ENCODE data around the gene PRR5L. TPM values are rescaled to one million over a fixed set of nuclear protein-coding genes. Genes with fewer than 3 reads are reported as not detected.

PRR5L gene
- total and polyA plus RNA-seq, 2 donors (not counting 1 experiment from before 2014, with no cell fraction given): 4.0 to 5.9 TPM

GRCh38 chr11:36341915-36342314, 45.8 kb downstream of the PRR5L start:
- Histone ChIP-seq H3K27me3 (replicated peaks in 1 of 4; ENCODE audit: control extremely low read depth in 1 of 4, control insufficient read depth in 3 of 4, insufficient read depth in 4 of 4, low read length in 3 of 4) (peaks cover 0 to 5% (median 2%) of the 10 kb centered on the region in 4 experiments), H3K9me3 (ENCODE audit: control extremely low read depth in 1 of 3, control insufficient read depth in 2 of 3, insufficient read depth in 1 of 3, low read length in 2 of 3) (no peaks in the 10 kb centered on the region), H3K27ac (ENCODE audit: low read length in 2 of 2) (no peak overlapping the region), H3K79me2 (ENCODE audit: control insufficient read depth, insufficient read depth, low read length) (no peaks in the 10 kb centered on the region), H2AFZ (ENCODE audit: insufficient read depth, low read depth, low read length, poor library complexity, severe bottlenecking) (no peak overlapping the region), H3K36me3 (replicated peaks in 1 of 2; ENCODE audit: control extremely low read depth in 1 of 2, control insufficient read depth in 1 of 2, extremely low read depth in 1 of 2, insufficient read depth in 2 of 2, low read length in 1 of 2) (no peaks in the 10 kb centered on the region), H4K20me1 (ENCODE audit: control insufficient read depth, insufficient read depth, low read length, poor library complexity, severe bottlenecking) (no peaks in the 10 kb centered on the region), H3K4me2 (replicated peaks; ENCODE audit: low read depth, low read length, poor library complexity, severe bottlenecking) (no peak overlapping the region), H3K4me3 (ENCODE audit: control extremely low read depth in 1 of 5, extremely low read depth in 1 of 5, insufficient read depth in 1 of 5, low read depth in 2 of 5, low read length in 4 of 5) (no peak overlapping the region), H3K4me1 (ENCODE audit: control insufficient read depth in 2 of 2, insufficient read depth in 2 of 2, low read length in 2 of 2) (no peaks in the 10 kb centered on the region), H3K9ac (ENCODE audit: low read length) (no peak overlapping the region)
- ChIA-PET POLR2A (no interaction called here), CTCF (interaction anchor here (1.0 kb wide), 1 partner anchor 50 kb away, joined by 3 read pairs; no protein-coding TSS in a partner anchor)
- H3K4me3 Mint-ChIP-seq: no peak overlapping the region
- ATAC-seq (ENCODE audit: low read depth) (no peak), DNase-seq (no peak)
- intact Hi-C loops (cut with micrococcal nuclease): no loop called here
- no peaks in the 10 kb centered on the region for H3K4me1 Mint-ChIP-seq
- H3K27ac Mint-ChIP-seq: no peak overlapping the region
- H3K9me3 Mint-ChIP-seq (ENCODE audit: insufficient read depth): no peaks in the 10 kb centered on the region
- 82% methylated on average over 5 of the region's 8 CpGs for WGBS (ENCODE audit: insufficient coverage)
- H3K27me3 Mint-ChIP-seq: peaks cover 30% of the 10 kb centered on the region
- no peak for TF ChIP-seq EZH2 (IDR thresholded peaks at IDR 0.05; ENCODE audit: borderline replicate concordance, insufficient read depth, low read depth, low read length, poor library complexity, severe bottlenecking)
- no peak for TF ChIP-seq CTCF (IDR thresholded peaks at IDR 0.05)

GRCh38 chr11:36342327-36342726, 46.2 kb downstream of the PRR5L start:
- POLR2A ChIA-PET: no interaction called here
- Mint-ChIP-seq H3K27ac (no peak overlapping the region), H3K9me3 (ENCODE audit: insufficient read depth) (no peaks in the 10 kb centered on the region), H3K27me3 (peaks cover 30% of the 10 kb centered on the region), H3K4me3 (no peak overlapping the region), H3K4me1 (no peaks in the 10 kb centered on the region)
- TF ChIP-seq CTCF (IDR thresholded peaks at IDR 0.05): no peak
- no peak for TF ChIP-seq EZH2 (IDR thresholded peaks at IDR 0.05; ENCODE audit: borderline replicate concordance, insufficient read depth, low read depth, low read length, poor library complexity, severe bottlenecking)
- Histone ChIP-seq H4K20me1 (ENCODE audit: control insufficient read depth, insufficient read depth, low read length, poor library complexity, severe bottlenecking) (no peaks in the 10 kb centered on the region), H3K9me3 (ENCODE audit: control extremely low read depth in 1 of 3, control insufficient read depth in 2 of 3, insufficient read depth in 1 of 3, low read length in 2 of 3) (no peaks in the 10 kb centered on the region), H3K9ac (ENCODE audit: low read length) (no peak overlapping the region), H3K27me3 (replicated peaks in 1 of 4; ENCODE audit: control extremely low read depth in 1 of 4, control insufficient read depth in 3 of 4, insufficient read depth in 4 of 4, low read length in 3 of 4) (peaks cover 0 to 5% (median 2%) of the 10 kb centered on the region in 4 experiments), H3K79me2 (ENCODE audit: control insufficient read depth, insufficient read depth, low read length) (no peaks in the 10 kb centered on the region), H3K4me2 (replicated peaks; ENCODE audit: low read depth, low read length, poor library complexity, severe bottlenecking) (no peak overlapping the region), H3K4me3 (ENCODE audit: control extremely low read depth in 1 of 5, extremely low read depth in 1 of 5, insufficient read depth in 1 of 5, low read depth in 2 of 5, low read length in 4 of 5) (no peak overlapping the region), H2AFZ (ENCODE audit: insufficient read depth, low read depth, low read length, poor library complexity, severe bottlenecking) (no peak overlapping the region), H3K36me3 (replicated peaks in 1 of 2; ENCODE audit: control extremely low read depth in 1 of 2, control insufficient read depth in 1 of 2, extremely low read depth in 1 of 2, insufficient read depth in 2 of 2, low read length in 1 of 2) (no peaks in the 10 kb centered on the region), H3K27ac (ENCODE audit: low read length in 2 of 2) (no peak overlapping the region), H3K4me1 (ENCODE audit: control insufficient read depth in 2 of 2, insufficient read depth in 2 of 2, low read length in 2 of 2) (no peaks in the 10 kb centered on the region)
- DNase-seq (no peak), ATAC-seq (ENCODE audit: low read depth) (no peak)
- 100% methylated on average over 2 of the region's 5 CpGs for WGBS (ENCODE audit: insufficient coverage)
- CTCF ChIA-PET: interaction anchor here (1.0 kb wide), 1 partner anchor 50 kb away, joined by 3 read pairs; no protein-coding TSS in a partner anchor
- intact Hi-C loops (cut with micrococcal nuclease): no loop called here
